Activated T-cell treated with anti-CD3 and anti-CD28 coated beads for 4 hours (primary cell): ENCODE measurements around the gene STEAP1.

Experiments used
- DNase-seq: peaks from one replicate; pipeline ENCODE4 v3.0.0-alpha.2; 2020

STEAP1 gene

DNA sequence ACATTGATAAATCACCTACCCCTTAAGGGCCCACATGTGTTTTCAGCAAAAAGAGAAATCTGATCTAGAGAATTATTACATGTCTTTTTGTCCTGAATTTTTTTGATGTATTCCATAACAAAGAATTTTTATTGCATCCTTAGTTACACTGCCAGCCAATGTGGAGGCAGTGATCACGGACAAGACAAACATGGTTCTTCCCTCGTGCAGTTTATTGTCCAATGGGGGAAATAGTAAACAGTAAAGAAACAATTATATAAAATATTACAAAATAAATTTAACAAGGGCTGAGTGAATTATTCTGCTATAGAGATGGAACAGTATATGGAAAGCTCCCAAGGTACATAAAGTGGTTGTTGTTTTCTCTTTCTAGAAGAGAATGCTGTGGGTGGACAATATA is 59.3 kb downstream of the STEAP1 start:
- no peak for DNase-seq
